Activated naive CD4-positive, alpha-beta T cell treated with anti-CD3 and anti-CD28 coated beads, Interleukin-2, amount 10 ng/mL, durations not matched to agents 7 days and 5 days (primary cell): ENCODE measurements around the gene LMO7.
A peak's percentile ranks its signal among the peaks of the same experiment; 100 is the strongest.

Experiments used
- CTCF ChIA-PET: fragments of 350-600 bp; sonication (Branson Sonifier 250); formaldehyde crosslinking; loops from one replicate; lab custom pipeline; 2021; ENCODE audit warnings: antibody characterized with exemption; lab: Charles Lee
- DNase-seq: peaks from one replicate; pipeline ENCODE4 v3.0.0-alpha.2; 2020
- H3K27ac Mint-ChIP-seq: one replicate; pipeline ENCODE4 v1.8.0; 2021; ENCODE audit warnings: mild to moderate bottlenecking, moderate library complexity, mixed read lengths
- H3K27me3 Mint-ChIP-seq: one replicate; pipeline ENCODE4 v1.8.0; 2021; ENCODE audit warnings: mild to moderate bottlenecking, mixed read lengths
- H3K36me3 Mint-ChIP-seq: one replicate; pipeline ENCODE4 v1.8.0; 2021; ENCODE audit warnings: mixed read lengths
- H3K4me1 Mint-ChIP-seq: one replicate; pipeline ENCODE4 v1.8.0; 2021; ENCODE audit warnings: mixed read lengths
- H3K4me3 Mint-ChIP-seq: one replicate; pipeline ENCODE4 v1.8.0; 2021; ENCODE audit warnings: mild to moderate bottlenecking, moderate library complexity, mixed read lengths
- H3K9me3 Mint-ChIP-seq: one replicate; pipeline ENCODE4 v1.8.0; 2021; ENCODE audit warnings: mixed read lengths

The LMO7 gene

DNA sequence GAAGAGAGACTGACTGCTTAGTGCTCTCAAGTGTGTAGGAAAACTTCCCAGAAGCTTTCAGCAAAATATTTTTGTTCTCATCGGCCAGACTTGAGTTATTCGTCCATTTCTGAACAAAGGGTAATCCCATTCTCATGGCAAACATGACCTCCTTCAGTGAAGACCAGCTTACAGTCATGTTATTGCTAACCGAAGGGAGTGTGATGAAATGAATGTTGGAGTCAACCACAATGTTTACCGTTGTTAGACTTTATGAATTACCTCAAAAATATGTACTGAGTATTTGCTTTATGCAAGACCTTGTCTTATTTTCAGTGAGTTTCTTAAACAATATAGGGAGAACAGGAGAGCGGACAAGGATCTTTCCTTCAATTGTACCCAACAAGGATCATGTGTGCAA lies 228.6 kb downstream of the LMO7 start:
- H3K27ac Mint-ChIP-seq = no peak overlapping the region
- CTCF ChIA-PET = interaction anchor here (1.0 kb wide), 1 partner anchor 169 kb away, joined by 3 read pairs; no protein-coding TSS in a partner anchor
- peaks cover 6% of the 10 kb centered on the region for H3K4me1 Mint-ChIP-seq
- DNase-seq = no peak
- no peak overlapping the region for H3K4me3 Mint-ChIP-seq
- no peaks in the 10 kb centered on the region for H3K9me3 Mint-ChIP-seq
- H3K27me3 Mint-ChIP-seq = peaks cover 15% of the 10 kb centered on the region
- no peaks in the 10 kb centered on the region for H3K36me3 Mint-ChIP-seq

DNA sequence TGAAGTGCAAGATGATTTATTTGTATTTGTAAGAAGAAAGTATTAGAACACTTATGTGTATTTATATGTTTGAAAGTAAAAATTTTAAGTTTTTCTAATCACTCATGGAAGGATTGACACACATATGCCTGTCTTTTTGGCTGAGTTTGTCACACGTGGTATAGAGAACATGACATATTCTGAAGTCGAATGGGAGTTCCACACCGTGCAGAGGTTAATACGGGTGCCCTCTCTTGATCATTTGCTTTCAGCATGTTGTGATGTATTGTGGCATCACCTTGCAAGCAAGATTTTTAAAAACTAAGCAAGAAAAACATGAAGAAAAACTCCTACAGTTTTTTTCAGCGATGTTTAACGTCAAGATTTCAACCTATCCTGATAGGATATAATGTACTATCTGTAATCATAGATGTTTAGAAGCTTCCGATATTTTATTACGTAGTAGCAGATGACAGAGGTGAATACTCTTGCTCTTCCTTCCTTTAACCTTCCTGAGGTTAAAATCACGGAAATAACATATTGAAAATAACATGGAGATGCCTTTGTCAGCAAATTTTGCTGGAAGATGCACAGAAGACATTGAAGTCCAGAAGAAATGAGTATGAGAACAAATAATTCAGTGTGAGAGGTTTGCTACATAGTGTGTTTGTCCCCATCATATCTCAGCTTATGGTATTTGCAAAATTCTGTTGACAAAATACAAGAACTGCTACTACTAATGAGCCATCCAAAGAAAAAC lies 231.4 kb downstream of the LMO7 start:
- Mint-ChIP-seq H3K27me3 (peaks cover 20% of the 10 kb centered on the region), H3K9me3 (no peaks in the 10 kb centered on the region), H3K27ac (no peak overlapping the region), H3K4me3 (no peak overlapping the region), H3K36me3 (no peaks in the 10 kb centered on the region), H3K4me1 (peaks cover 23% of the 10 kb centered on the region)
- CTCF ChIA-PET = interaction anchor here (4.0 to 4.5 kb wide), 2 partner anchors 107 to 171 kb away, joined by 35 to 47 read pairs; no protein-coding TSS in a partner anchor
- no peak for DNase-seq

DNA sequence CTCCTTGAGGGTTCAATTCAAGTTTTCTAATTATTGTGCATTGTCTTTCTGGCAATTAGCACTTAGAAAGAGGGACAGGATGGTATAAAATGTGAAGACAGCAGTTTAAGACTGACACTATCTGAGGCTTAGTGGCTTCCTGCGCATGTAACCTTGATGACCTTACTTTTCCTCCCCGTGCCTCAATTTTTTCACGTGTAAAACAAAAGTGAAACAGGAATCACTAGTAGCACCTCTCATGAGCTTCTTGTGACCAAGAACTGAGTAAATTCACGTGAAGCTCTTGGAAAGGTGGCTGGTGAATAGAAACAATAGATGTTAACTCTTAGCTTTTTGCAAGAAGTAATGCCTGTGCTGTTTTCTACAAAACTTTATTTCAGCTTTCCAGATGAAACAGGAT lies 233.9 kb downstream of the LMO7 start:
- no peaks in the 10 kb centered on the region for H3K9me3 Mint-ChIP-seq
- no peaks in the 10 kb centered on the region for H3K36me3 Mint-ChIP-seq
- peaks cover 32% of the 10 kb centered on the region for H3K4me1 Mint-ChIP-seq
- peak; percentile 33 for DNase-seq
- H3K4me3 Mint-ChIP-seq = peak overlapping the region; percentile 61
- H3K27me3 Mint-ChIP-seq = peaks cover 15% of the 10 kb centered on the region
- peak overlapping the region; percentile 93 for H3K27ac Mint-ChIP-seq
- CTCF ChIA-PET = interaction anchor here (0.5 to 4.5 kb wide), 24 partner anchors 9 to 1035 kb away, joined by 3 to 47 read pairs (median 4); no protein-coding TSS in a partner anchor

DNA sequence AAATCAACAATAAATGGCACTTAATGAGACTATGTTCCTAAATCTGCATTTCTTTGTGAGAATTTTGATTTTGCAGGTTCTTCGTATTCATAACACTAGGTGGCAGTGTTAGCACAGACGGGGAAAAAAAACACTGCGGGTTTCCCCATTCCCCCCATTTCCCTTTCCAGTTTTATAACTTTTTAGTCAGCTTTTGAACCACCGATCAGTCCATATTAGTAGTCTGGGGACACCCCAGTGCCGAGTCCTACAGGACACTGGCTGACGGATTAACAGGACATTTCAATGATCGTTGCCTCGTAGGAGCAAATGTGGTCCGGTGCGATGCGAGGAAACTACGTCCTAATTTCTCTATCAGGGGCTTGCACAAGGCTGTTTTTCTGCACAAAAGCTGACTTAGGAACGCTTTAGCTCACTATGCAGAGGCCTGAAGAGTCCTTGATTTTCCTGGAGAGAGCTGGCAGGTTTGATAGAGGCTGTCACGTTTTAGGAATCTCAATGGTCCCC lies 234.3 kb downstream of the LMO7 start:
- Mint-ChIP-seq H3K36me3 (no peaks in the 10 kb centered on the region), H3K4me1 (peaks cover 36% of the 10 kb centered on the region), H3K27me3 (peaks cover 15% of the 10 kb centered on the region), H3K9me3 (no peaks in the 10 kb centered on the region), H3K4me3 (peak overlapping the region; percentile 61), H3K27ac (peak overlapping the region; percentile 93)
- DNase-seq = peak; percentile 22
- CTCF ChIA-PET = interaction anchor here (0.5 to 4.5 kb wide), 25 partner anchors 9 to 1035 kb away, joined by 3 to 47 read pairs (median 4); no protein-coding TSS in a partner anchor

DNA sequence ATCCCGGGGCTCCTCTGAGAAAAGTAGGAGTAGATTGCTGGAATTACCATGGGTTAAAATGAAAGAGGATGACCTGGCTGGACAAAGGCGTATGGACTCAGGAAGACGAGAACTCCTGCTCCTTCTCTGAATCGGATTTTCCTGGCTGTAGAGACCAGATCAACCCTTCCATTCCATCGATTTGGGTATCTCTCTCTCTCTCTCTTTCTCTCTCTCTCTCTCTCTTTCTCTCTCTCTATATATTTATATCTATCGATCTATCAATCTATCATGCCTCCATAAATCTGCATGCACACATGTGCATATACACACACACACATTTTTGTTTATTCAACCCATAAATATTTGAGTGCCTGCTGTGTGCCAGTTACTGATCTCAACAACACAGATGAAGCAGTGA lies 234.9 kb downstream of the LMO7 start:
- Mint-ChIP-seq H3K36me3 (no peaks in the 10 kb centered on the region), H3K4me3 (peak overlapping the region; percentile 1), H3K27me3 (peaks cover 11% of the 10 kb centered on the region), H3K27ac (no peak overlapping the region), H3K4me1 (peaks cover 42% of the 10 kb centered on the region), H3K9me3 (no peaks in the 10 kb centered on the region)
- CTCF ChIA-PET = interaction anchor here (0.9 to 4.5 kb wide), 11 partner anchors 10 to 945 kb away, joined by 3 to 47 read pairs (median 6); no protein-coding TSS in a partner anchor
- DNase-seq = no peak

DNA sequence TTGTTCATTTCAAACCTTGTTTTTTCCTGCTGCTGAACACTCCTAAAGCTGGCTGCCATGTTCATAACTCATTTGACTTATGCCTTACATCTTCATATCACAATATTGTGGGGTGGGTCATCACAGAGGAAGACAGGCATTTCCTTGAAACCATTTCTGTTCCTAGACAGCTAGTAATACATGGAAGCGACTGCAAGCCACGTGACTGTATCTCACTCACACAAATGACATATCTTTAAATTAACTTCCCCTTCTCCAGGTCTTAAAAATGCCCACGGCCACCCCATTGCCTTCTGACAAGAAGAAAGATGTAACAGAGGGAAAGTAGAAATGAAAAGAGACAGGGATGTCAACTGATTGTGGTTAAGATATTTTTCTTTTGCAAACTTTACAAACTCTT lies 236.8 kb downstream of the LMO7 start:
- no peak for DNase-seq
- H3K9me3 Mint-ChIP-seq = no peaks in the 10 kb centered on the region
- H3K27me3 Mint-ChIP-seq = peaks cover 5% of the 10 kb centered on the region
- CTCF ChIA-PET = interaction anchor here (0.9 to 6.3 kb wide), 3 partner anchors 177 to 390 kb away, joined by 3 to 58 read pairs (median 3); no protein-coding TSS in a partner anchor
- no peaks in the 10 kb centered on the region for H3K36me3 Mint-ChIP-seq
- H3K4me3 Mint-ChIP-seq = no peak overlapping the region
- no peak overlapping the region for H3K27ac Mint-ChIP-seq
- H3K4me1 Mint-ChIP-seq = peaks cover 49% of the 10 kb centered on the region

DNA sequence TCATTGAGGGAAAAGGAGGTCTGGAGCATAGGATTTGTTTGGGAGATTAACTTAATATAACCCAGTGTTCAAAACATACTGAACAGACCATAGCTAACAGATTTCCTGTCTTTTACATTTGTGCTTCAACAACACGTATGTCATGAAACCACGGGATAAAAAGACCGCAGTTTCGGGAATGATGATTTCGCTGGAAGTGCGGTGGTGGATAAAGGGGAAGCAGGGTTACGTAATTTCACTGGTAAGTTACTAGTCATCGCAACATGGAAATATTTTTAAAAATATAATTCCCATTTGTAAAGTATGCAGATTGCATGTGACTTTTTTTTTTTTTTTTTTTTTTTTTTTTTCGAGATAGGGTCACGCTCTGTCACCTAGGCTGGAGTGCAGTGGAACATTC lies 237.4 kb downstream of the LMO7 start:
- Mint-ChIP-seq H3K4me1 (peaks cover 49% of the 10 kb centered on the region), H3K36me3 (no peaks in the 10 kb centered on the region), H3K9me3 (no peaks in the 10 kb centered on the region), H3K4me3 (no peak overlapping the region), H3K27me3 (peaks cover 5% of the 10 kb centered on the region), H3K27ac (no peak overlapping the region)
- DNase-seq = no peak
- CTCF ChIA-PET = interaction anchor here (0.6 to 6.3 kb wide), 5 partner anchors 113 to 1030 kb away, joined by 3 to 58 read pairs (median 6); no protein-coding TSS in a partner anchor

DNA sequence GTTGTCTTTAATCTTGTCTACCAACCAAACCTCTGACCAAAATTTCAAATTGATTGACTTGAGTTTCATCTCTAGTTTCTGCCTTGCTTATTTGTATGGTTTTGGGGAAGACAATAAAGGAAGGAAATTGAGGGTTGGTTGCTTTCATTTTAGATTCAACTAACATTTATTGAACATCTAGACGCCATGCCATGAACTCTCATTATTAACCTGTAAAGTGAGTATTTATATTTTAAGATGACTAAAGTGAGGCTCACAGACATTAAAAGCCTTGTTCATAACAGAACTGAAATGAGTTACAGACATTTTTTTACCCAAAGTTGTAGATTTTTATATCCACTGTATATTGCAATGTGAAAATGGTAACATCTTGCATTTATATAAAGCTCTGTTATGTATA lies 239.3 kb downstream of the LMO7 start:
- H3K4me3 Mint-ChIP-seq = no peak overlapping the region
- H3K27me3 Mint-ChIP-seq = peaks cover 5% of the 10 kb centered on the region
- no peaks in the 10 kb centered on the region for H3K36me3 Mint-ChIP-seq
- CTCF ChIA-PET = interaction anchor here (0.6 to 6.3 kb wide), 13 partner anchors 9 to 1105 kb away, joined by 3 to 58 read pairs (median 5); no protein-coding TSS in a partner anchor
- H3K4me1 Mint-ChIP-seq = peaks cover 35% of the 10 kb centered on the region
- no peaks in the 10 kb centered on the region for H3K9me3 Mint-ChIP-seq
- DNase-seq = no peak
- peak overlapping the region; percentile 5 for H3K27ac Mint-ChIP-seq

DNA sequence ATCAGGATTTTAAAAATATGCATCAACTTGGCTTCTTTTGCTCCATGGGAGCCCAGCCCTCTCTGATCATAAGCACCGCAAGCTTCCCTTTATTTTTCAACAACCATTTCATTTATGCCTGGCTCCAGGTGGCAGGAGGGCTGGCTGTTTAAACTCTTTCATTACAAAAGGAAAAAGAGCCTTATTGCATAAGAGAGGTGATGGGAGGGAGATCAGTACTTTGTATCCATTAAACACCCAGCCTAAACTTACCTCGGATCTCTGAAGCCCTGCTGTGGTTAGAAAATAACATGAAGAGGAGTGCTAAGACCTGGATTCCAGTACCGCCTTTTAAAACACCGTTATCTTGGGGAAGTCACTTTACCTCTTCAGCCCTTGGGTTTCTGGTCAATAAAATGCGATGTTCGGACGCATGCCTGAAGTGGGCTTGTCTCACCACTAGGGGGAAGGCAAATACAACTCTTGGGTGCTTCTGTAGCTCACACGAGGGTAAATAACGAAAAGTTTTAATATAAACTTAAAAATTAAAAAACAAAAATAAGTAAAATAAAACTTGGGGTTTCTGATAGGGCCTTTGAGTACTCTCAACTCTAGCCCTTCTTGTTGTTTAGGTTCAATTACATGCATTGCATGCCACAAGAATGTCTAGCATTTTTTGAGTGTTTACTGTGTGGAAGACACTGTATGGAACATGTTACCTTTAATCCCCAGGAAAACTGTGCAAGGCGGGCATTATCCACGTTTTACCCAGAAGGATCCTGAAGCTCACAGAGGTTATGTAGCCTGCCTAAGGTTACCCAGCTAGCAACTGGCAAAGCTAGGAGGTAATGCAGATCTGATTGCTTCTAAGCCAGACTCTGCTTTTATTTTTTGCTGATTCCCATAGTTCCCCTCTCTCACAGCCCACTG lies 240.3 kb downstream of the LMO7 start:
- Mint-ChIP-seq H3K27ac (peak overlapping the region; percentile 30), H3K4me3 (peak overlapping the region; percentile 33), H3K27me3 (no peaks in the 10 kb centered on the region), H3K4me1 (peaks cover 26% of the 10 kb centered on the region), H3K36me3 (no peaks in the 10 kb centered on the region), H3K9me3 (no peaks in the 10 kb centered on the region)
- peak; percentile 68 for DNase-seq
- CTCF ChIA-PET = interaction anchor here (0.6 to 6.3 kb wide), 21 partner anchors 9 to 1127 kb away, joined by 3 to 58 read pairs (median 3); no protein-coding TSS in a partner anchor

DNA sequence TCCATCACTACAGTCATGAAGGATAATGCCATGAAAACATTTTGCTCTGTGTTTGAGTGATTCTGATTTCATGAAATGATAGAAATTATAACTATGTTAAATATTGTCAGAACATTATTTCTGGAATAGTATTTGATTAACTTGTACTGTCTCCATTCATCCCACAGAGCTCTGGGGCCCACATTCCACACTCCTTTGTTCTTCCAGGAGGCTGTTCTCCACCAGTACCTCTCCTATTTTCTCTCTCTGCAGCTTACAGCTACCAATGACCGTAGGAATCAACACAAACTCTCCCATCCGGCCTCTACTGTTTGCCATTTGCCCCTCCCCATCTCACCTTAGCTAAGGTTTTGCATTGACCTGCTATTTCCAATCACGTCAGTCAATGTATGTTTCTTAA lies 240.9 kb downstream of the LMO7 start:
- Mint-ChIP-seq H3K27me3 (no peaks in the 10 kb centered on the region), H3K36me3 (no peaks in the 10 kb centered on the region), H3K4me1 (peaks cover 26% of the 10 kb centered on the region), H3K4me3 (no peak overlapping the region), H3K9me3 (no peaks in the 10 kb centered on the region), H3K27ac (no peak overlapping the region)
- no peak for DNase-seq
- CTCF ChIA-PET = interaction anchor here (0.6 to 6.3 kb wide), 14 partner anchors 9 to 1008 kb away, joined by 3 to 58 read pairs (median 4); no protein-coding TSS in a partner anchor

DNA sequence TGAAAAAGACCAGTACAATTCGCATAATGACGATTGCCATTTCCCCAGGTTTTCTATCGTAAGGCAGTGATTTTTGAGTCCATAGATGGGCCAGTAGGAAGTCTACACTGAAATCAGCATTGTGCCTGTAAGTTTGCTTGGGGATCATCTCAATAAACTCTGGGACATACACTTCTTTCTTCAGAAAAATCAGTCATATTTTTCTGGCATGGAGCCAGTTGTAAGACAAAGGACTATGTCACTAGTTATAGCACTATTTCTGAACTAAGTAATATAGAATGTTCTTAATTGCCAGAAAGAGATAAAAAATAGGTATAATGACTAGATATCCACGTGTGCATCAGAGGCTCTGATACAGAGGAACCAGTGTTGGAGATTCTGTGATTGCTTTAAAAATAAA lies 243.5 kb downstream of the LMO7 start:
- Mint-ChIP-seq H3K9me3 (no peaks in the 10 kb centered on the region), H3K27ac (no peak overlapping the region), H3K27me3 (no peaks in the 10 kb centered on the region), H3K36me3 (no peaks in the 10 kb centered on the region), H3K4me3 (no peak overlapping the region), H3K4me1 (peaks cover 20% of the 10 kb centered on the region)
- CTCF ChIA-PET = no interaction called here
- no peak for DNase-seq

DNA sequence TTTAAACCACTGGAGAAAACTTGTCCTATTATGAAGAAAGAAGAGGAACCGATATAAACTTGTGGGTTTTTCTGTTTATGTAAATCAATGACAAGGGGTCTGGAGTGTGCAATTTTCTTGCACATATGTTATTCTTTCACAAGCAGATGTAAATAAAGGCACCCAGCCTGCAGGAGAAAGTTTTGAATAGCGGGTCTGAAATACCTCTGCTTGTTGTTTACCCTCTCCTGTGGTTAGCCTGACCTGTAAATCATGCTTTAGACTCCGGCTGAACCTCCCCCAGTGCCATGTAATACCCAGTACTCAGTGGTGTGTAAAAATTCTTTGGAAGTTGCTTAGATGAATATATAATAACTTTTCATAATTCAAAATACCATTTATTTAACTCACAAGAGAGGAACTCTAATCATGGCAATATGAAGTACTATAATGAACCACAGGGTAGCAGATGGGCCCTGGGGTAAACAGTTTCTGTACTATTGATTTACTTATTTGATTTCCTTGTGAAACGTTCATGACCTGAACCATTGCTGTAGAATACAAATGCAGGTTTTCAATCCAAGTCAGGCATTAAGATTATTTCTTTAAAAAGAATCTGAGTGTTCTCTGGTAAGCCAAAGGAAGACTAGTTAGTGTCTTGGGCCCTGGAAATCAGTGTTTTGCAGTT lies 245.1 kb downstream of the LMO7 start:
- Mint-ChIP-seq H3K27me3 (no peaks in the 10 kb centered on the region), H3K4me1 (peaks cover 5% of the 10 kb centered on the region), H3K4me3 (no peak overlapping the region), H3K36me3 (no peaks in the 10 kb centered on the region), H3K27ac (no peak overlapping the region), H3K9me3 (no peaks in the 10 kb centered on the region)
- no peak for DNase-seq
- CTCF ChIA-PET = no interaction called here

DNA sequence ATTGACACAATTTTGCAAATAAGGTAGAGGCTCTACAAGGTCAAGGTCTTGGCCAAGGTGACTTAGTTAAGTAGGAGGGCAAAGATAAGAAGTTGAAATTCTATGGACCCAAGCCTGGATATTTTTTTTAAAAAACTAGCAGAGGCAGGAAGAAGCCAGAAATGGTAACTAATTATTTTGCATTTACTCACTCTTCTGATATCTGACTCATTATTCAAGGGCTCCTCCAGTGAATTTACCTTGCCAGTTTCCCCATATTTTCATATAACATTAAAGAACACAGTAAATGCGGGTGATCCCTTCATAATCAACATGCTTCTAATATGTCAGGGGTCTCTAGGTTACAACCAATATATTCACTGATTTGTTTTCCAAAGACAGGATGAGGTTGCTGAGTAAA lies 246.1 kb downstream of the LMO7 start:
- Mint-ChIP-seq H3K36me3 (no peaks in the 10 kb centered on the region), H3K4me3 (no peak overlapping the region), H3K27me3 (no peaks in the 10 kb centered on the region), H3K4me1 (peaks cover under 1% of the 10 kb centered on the region), H3K27ac (no peak overlapping the region), H3K9me3 (no peaks in the 10 kb centered on the region)
- CTCF ChIA-PET = interaction anchor here (1.4 kb wide), 1 partner anchor 12 kb away, joined by 4 read pairs; no protein-coding TSS in a partner anchor
- no peak for DNase-seq
